Right atrium auricular region (tissue), 2 donors: ENCODE data around the gene CCN6. TPM values are rescaled to one million over a fixed set of nuclear protein-coding genes. Genes with fewer than 3 reads are reported as not detected.

ENCODE experiments used
- DNase-seq: peaks from one replicate; pipeline ENCODE4 v3.0.0-alpha.2; 2019; ENCODE audit warnings: low spot score
- H3K27ac ChIP-seq, 2 donors: fragments of 200-600 bp; sonication (generic); 1 replicate in 1 of 2; 2 replicates in 1 of 2; pipeline ENCODE4 v1.5.1; 2016 to 2019
- H3K27me3 ChIP-seq, 2 donors: fragments of 200-600 bp; sonication (generic); one replicate each; pipeline versions ENCODE4 v1.5.1 to v1.6.0; 2017 to 2019
- H3K36me3 ChIP-seq: fragments of 200-600 bp; sonication (generic); one replicate; pipeline ENCODE4 v1.5.1; 2016
- H3K4me1 ChIP-seq, 2 donors: fragments of 200-600 bp; sonication (generic); one replicate each; pipeline versions ENCODE4 v1.5.1 to v1.6.0; 2017 to 2019
- H3K4me3 ChIP-seq, 2 donors: fragments of 200-600 bp; sonication (generic); 1 replicate in 1 of 2; 2 replicates in 1 of 2; pipeline ENCODE4 v1.5.1; 2017 to 2019; ENCODE audit warnings: mild to moderate bottlenecking in 1 of 2, moderate library complexity in 1 of 2
- H3K9me3 ChIP-seq, 2 donors: fragments of 200-600 bp; sonication (generic); one replicate each; pipeline ENCODE4 v1.5.1; 2019
- total RNA-seq, 2 donors: library from RNA; depleted of rRNA; stranded (reverse); fragments of >200 nt; gene quantifications; one replicate each; pipeline ENCODE4 v1.1.0, GENCODE V29; 2016
- TF ChIP-seq, protein P1 (sequence below), 2 donors: fragments of 200-600 bp; sonication (generic); IDR thresholded peaks; one replicate each; pipeline ENCODE4 v1.5.1; 2019; ENCODE audit warnings: antibody characterized with exemption in 2 of 2

The CCN6 gene
- total RNA-seq, 2 donors from 2014 or later: not detected

DNA sequence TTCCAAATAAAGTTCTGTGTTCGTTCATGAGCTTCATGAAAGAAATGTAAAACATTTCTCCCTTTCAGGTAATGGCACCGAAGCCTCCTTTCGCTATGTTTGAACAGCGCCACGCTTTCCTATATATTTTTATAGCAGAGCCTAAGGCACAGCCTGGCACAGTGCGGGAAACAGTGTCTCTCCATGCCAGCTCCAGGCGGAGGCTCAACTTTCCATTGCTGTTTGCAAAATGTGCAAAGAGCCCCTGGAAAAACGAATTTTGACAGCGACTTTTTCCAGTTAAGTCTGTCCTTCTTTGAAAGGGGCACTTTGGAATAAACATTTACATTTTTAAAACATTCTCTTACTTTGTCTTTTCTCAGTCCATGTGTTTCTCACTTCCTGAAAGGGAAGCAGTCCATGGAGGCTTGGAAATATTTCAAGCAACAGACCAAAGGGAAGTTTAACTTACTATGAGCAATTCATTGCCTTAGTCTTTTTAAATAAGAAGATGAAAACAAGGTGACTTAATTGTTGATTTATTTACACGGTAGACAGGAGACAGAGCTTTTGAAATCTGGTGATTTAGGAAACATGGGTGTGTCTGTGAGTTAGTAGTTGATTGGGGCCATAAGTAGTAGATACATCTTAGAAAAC, 769 bp downstream of the CCN6 start:
- Histone ChIP-seq H3K27ac (no peak overlapping the region), H3K27me3 (no peaks in the 10 kb centered on the region), H3K36me3 (no peaks in the 10 kb centered on the region), H3K9me3 (no peaks in the 10 kb centered on the region), H3K4me3 (no peak overlapping the region), H3K4me1 (no peaks in the 10 kb centered on the region)
- DNase-seq: no peak
- TF ChIP-seq, protein P1, sequence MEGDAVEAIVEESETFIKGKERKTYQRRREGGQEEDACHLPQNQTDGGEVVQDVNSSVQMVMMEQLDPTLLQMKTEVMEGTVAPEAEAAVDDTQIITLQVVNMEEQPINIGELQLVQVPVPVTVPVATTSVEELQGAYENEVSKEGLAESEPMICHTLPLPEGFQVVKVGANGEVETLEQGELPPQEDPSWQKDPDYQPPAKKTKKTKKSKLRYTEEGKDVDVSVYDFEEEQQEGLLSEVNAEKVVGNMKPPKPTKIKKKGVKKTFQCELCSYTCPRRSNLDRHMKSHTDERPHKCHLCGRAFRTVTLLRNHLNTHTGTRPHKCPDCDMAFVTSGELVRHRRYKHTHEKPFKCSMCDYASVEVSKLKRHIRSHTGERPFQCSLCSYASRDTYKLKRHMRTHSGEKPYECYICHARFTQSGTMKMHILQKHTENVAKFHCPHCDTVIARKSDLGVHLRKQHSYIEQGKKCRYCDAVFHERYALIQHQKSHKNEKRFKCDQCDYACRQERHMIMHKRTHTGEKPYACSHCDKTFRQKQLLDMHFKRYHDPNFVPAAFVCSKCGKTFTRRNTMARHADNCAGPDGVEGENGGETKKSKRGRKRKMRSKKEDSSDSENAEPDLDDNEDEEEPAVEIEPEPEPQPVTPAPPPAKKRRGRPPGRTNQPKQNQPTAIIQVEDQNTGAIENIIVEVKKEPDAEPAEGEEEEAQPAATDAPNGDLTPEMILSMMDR (IDR thresholded peaks at IDR 0.05): no peak

DNA sequence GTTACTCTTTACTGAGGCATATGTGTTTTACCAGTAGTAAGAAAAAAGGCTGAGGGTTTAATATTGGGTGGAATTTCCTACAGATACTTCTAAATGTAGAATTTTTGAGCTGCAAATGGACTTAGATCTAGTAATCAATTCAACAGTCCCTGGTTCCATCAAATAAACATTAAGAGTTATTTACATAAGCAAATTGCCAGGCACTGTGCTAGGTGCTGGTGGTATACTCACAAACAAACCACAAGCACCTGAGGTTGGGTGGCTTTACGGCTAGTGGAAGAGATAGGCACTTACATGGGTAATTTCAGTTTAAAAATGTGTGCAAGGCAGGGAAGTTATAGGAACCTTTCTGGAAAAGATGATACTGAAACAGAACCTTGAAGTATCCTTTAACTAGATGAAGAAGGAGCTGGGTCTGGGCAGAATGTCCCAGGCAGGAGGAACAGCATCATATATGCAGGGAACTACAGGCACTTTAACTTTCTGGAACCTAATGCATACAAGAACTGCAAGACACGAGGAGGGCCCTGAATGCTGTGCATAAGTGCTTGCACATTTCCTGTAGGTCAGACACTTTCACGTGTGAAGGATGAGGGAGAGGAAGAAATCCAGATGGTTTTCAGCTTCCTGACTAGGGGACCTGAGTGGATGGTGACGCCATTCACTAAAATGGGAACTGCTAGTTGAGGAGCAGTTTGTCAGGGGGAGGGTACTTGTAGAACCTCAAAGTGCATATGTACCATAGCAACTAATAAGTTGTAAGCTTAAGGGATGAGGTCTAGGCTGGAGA, 4.5 kb downstream of the CCN6 start:
- Histone ChIP-seq H3K4me1 (no peaks in the 10 kb centered on the region), H3K27ac (no peak overlapping the region), H3K36me3 (no peaks in the 10 kb centered on the region), H3K9me3 (no peaks in the 10 kb centered on the region), H3K27me3 (no peaks in the 10 kb centered on the region), H3K4me3 (no peak overlapping the region)
- no peak for DNase-seq
- TF ChIP-seq, protein P1 (IDR thresholded peaks at IDR 0.05): no peak

DNA sequence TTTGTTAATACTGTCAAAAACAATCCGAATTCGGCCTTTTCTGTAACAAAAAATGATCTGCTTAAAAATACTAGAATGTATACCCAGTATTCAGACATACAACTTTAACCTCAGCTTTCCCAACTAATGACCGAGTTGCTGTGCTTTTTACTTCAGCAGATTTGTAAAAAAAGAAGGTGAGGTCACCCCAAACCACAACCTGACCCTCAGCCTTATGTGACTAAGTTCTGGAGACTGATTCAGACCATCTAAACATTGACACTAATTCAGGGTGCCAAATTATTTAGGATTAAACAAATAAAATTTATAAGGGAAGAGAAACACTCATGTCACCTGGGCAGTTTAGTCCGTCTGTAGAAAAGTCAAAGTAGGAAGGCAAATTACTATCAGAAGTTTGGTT, 7.7 kb downstream of the CCN6 start:
- TF ChIP-seq, protein P1 (IDR thresholded peaks at IDR 0.05): no peak
- Histone ChIP-seq H3K4me1 (no peaks in the 10 kb centered on the region), H3K9me3 (no peaks in the 10 kb centered on the region), H3K27ac (no peak overlapping the region), H3K4me3 (no peak overlapping the region), H3K36me3 (no peaks in the 10 kb centered on the region), H3K27me3 (no peaks in the 10 kb centered on the region)
- no peak for DNase-seq

DNA sequence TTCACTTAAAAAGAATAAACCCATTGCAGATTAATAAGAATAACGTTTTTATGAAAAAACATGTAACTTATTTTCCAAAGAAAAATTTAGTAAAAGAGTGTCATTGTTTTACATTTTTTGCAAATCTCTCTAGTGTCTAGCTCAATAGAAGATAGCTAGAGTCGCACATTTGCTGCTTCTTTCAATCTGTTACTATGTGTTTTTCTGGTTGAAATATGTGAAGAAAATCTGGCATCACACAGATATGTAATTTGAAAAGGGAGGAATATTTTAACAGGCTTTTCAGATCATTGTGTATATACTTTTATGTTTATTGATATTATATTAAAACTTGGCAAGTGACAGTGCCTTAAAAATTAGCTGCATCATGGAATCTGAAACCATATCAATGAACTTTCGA, 9.1 kb downstream of the CCN6 start:
- H3K4me3 ChIP-seq: no peak overlapping the region
- H3K36me3 ChIP-seq: no peaks in the 10 kb centered on the region
- no peaks in the 10 kb centered on the region for H3K9me3 ChIP-seq
- no peak for DNase-seq
- TF ChIP-seq, protein P1 (IDR thresholded peaks at IDR 0.05): no peak
- H3K27me3 ChIP-seq: no peaks in the 10 kb centered on the region
- no peaks in the 10 kb centered on the region for H3K4me1 ChIP-seq
- H3K27ac ChIP-seq: no peak overlapping the region

DNA sequence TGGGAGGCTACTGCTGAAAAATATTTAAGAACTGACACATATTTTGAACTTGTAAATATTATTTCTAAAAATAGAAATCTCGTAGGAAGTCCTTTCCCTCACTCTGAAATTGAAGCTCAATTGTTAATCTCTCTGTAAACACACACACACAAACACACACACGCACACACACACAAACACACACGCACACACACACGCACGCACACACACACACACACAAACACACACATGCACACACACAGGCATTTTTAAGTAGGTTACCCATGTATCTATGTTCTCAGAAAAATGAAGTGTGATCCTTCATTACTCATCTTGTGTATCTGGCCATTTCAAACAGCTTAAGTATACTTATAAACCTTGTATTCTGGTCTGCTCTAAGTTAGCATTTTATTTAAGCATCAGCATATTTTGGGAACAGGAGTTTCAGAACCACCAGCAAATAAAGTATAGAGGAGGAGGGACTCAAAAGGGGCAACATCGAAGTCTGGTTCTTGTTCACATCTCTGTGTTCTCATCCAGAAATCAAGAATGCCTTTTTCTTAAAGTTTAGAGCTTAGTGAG, 11.6 kb downstream of the CCN6 start:
- Histone ChIP-seq H3K27ac (no peak overlapping the region), H3K27me3 (no peaks in the 10 kb centered on the region), H3K9me3 (no peaks in the 10 kb centered on the region), H3K4me3 (no peak overlapping the region), H3K4me1 (no peaks in the 10 kb centered on the region), H3K36me3 (peaks cover 11% of the 10 kb centered on the region)
- TF ChIP-seq, protein P1 (IDR thresholded peaks at IDR 0.05): no peak
- no peak for DNase-seq
